ENCODE measurements around the gene CAMTA1.

CAMTA1 gene

DNA sequence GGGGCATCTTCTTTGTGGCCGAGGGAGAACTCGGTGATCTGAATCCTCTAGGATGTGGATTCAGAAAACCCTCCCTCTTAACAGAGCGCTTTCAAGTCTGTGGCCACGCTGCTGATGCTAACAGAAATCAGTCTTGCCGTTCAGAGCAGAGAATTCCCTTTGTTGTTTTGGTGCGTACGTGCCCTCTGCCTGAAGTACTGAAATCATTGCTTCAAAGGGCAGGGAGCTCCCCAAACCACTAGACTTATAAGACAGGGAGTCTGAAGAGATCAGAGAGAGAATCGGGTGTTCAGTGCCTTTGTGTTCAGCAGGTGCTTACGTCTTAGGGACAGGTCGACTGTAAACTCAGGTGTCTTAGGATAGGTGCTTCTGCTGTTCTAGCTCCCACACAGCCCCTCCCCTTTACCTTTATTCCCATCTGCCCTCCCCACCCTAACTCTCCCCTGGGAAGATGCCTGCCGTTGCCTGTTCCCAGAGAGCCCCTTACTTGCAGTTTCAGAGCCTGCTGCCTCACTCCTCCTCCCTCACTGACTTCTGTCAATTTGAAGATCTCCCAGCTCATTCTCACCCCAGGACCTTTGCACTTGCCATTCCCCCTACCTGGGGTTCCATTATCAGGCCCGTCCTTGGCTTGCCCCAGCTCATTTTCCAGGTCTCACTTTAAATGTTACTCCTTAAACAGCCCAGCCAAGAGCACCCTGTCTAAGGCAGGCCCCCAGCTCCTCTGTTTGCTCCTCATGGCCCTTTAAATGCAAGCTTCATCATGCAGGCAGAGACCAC is 143.0 kb downstream of the CAMTA1 start:
- Histone ChIP-seq H3K36me3 (replicated peaks; ENCODE audit: insufficient read depth, low read length) (no peaks in the 10 kb centered on the region), H3F3A (ENCODE audit: insufficient read depth, low read length) (0 out of 2 replicates have a peak, but pooled peaks cover 4% of the 10 kb centered on the region), H3K4me1 (ENCODE audit: low read length) (peaks cover 24% of the 10 kb centered on the region), H2AFZ (ENCODE audit: low read length) (no peak overlapping the region), H3K9me3 (replicated peaks; ENCODE audit: insufficient read depth, low read length) (no peaks in the 10 kb centered on the region), H3K27me3 (replicated peaks; ENCODE audit: insufficient read depth, low read length) (no peaks in the 10 kb centered on the region), H4K20me1 (ENCODE audit: insufficient read depth, low read length) (no peaks in the 10 kb centered on the region), H3K4me3 (ENCODE audit: low read length) (no peak overlapping the region), H3K9me2 (replicated peaks; ENCODE audit: insufficient read depth, low read length) (no peaks in the 10 kb centered on the region), H3K27ac (ENCODE audit: low read length) (no peak overlapping the region), H3K4me2 (ENCODE audit: low read depth, low read length) (no peak overlapping the region), H3K79me2 (ENCODE audit: low read length) (no peaks in the 10 kb centered on the region), H3K9ac (ENCODE audit: low read length) (no peak overlapping the region)
- DNase-seq = no peak
- TF ChIP-seq, protein P1, sequence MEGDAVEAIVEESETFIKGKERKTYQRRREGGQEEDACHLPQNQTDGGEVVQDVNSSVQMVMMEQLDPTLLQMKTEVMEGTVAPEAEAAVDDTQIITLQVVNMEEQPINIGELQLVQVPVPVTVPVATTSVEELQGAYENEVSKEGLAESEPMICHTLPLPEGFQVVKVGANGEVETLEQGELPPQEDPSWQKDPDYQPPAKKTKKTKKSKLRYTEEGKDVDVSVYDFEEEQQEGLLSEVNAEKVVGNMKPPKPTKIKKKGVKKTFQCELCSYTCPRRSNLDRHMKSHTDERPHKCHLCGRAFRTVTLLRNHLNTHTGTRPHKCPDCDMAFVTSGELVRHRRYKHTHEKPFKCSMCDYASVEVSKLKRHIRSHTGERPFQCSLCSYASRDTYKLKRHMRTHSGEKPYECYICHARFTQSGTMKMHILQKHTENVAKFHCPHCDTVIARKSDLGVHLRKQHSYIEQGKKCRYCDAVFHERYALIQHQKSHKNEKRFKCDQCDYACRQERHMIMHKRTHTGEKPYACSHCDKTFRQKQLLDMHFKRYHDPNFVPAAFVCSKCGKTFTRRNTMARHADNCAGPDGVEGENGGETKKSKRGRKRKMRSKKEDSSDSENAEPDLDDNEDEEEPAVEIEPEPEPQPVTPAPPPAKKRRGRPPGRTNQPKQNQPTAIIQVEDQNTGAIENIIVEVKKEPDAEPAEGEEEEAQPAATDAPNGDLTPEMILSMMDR (IDR thresholded peaks at IDR 0.05; ENCODE audit: low read length) = no peak
- no peak for TF ChIP-seq EZH2phosphoT487 (IDR thresholded peaks at IDR 0.05; ENCODE audit: low read length)
- no peak for TF ChIP-seq EZH2 (optimal IDR thresholded peaks at IDR 0.05; ENCODE audit: low read depth, low read length)

DNA sequence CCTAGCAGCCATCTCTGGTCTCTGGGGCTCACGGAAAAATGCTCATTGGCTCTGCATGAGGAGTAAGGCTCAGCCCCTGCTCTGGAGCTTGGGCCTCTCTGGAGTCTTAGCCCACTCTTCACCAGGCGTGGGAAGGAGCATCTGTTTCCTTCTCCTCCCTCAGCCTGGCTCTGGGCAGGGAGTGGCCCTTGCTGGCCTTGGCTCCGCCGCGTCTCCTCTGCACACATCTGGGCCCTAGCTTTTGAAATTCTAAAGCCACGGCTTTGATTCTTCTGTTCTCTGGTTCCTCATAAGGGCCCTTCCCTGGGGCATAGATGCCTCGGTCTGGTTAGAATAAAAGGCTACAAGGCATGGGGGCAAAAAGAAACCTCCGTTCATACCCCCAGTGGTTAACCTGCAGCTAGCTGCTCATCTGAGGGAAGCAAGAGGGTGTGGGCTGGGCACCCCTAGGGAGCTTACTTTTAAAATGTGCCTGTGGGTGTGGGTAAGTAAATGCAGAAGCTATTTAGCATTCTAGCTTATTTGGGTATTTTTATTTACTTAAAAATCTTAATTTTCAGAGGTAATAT is 145.6 kb downstream of the CAMTA1 start:
- TF ChIP-seq EZH2 (optimal IDR thresholded peaks at IDR 0.05; ENCODE audit: low read depth, low read length) = no peak
- H3K79me2 ChIP-seq (ENCODE audit: low read length) = no peaks in the 10 kb centered on the region
- H3K9ac ChIP-seq (ENCODE audit: low read length) = no peak overlapping the region
- H2AFZ ChIP-seq (ENCODE audit: low read length) = no peak overlapping the region
- no peaks in the 10 kb centered on the region for H3F3A ChIP-seq (ENCODE audit: insufficient read depth, low read length)
- H3K4me3 ChIP-seq (ENCODE audit: low read length) = no peak overlapping the region
- peaks cover 17% of the 10 kb centered on the region for H3K4me1 ChIP-seq (ENCODE audit: low read length)
- H3K27ac ChIP-seq (ENCODE audit: low read length) = no peak overlapping the region
- no peaks in the 10 kb centered on the region for H3K9me3 ChIP-seq (replicated peaks; ENCODE audit: insufficient read depth, low read length)
- no peaks in the 10 kb centered on the region for H3K9me2 ChIP-seq (replicated peaks; ENCODE audit: insufficient read depth, low read length)
- no peaks in the 10 kb centered on the region for H4K20me1 ChIP-seq (ENCODE audit: insufficient read depth, low read length)
- no peaks in the 10 kb centered on the region for H3K27me3 ChIP-seq (replicated peaks; ENCODE audit: insufficient read depth, low read length)
- no peak for DNase-seq
- H3K36me3 ChIP-seq (replicated peaks; ENCODE audit: insufficient read depth, low read length) = no peaks in the 10 kb centered on the region
- no peak overlapping the region for H3K4me2 ChIP-seq (ENCODE audit: low read depth, low read length)

DNA sequence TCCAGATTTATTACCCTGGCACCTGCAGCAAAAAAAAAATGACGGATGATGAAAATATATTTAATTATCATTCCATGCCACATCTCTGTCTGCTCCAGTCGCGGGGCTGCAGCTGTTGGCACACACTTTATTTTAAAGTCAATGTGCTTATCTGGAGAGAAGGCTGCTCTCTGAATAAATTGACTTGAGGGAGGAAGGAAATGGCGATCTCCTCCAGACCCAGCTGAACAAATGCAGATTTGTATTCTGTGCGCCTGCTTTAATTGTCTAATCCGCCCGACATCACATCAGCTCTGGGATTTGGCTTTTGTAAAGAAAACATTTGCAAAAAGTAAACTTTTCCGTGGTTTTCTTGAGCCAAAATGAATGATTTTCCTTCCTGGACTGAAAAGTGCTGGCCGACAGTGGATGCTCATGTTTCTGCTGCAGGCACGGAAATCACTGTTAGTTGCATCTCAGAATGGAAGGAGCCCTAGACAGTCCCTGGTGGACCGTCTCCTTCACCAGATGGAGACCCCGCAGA is 150.2 kb downstream of the CAMTA1 start:
- H3F3A ChIP-seq (ENCODE audit: insufficient read depth, low read length) = no peaks in the 10 kb centered on the region
- H3K9ac ChIP-seq (ENCODE audit: low read length) = no peak overlapping the region
- no peaks in the 10 kb centered on the region for H3K9me3 ChIP-seq (replicated peaks; ENCODE audit: insufficient read depth, low read length)
- H2AFZ ChIP-seq (ENCODE audit: low read length) = no peak overlapping the region
- H3K4me3 ChIP-seq (ENCODE audit: low read length) = no peak overlapping the region
- no peaks in the 10 kb centered on the region for H3K27me3 ChIP-seq (replicated peaks; ENCODE audit: insufficient read depth, low read length)
- no peaks in the 10 kb centered on the region for H4K20me1 ChIP-seq (ENCODE audit: insufficient read depth, low read length)
- TF ChIP-seq, protein P1 (IDR thresholded peaks at IDR 0.05; ENCODE audit: low read length) = no peak
- TF ChIP-seq EZH2phosphoT487 (IDR thresholded peaks at IDR 0.05; ENCODE audit: low read length) = no peak
- TF ChIP-seq EZH2 (optimal IDR thresholded peaks at IDR 0.05; ENCODE audit: low read depth, low read length) = no peak
- no peaks in the 10 kb centered on the region for H3K79me2 ChIP-seq (ENCODE audit: low read length)
- H3K36me3 ChIP-seq (replicated peaks; ENCODE audit: insufficient read depth, low read length) = no peaks in the 10 kb centered on the region
- no peak overlapping the region for H3K27ac ChIP-seq (ENCODE audit: low read length)
- no peaks in the 10 kb centered on the region for H3K9me2 ChIP-seq (replicated peaks; ENCODE audit: insufficient read depth, low read length)
- no peak overlapping the region for H3K4me2 ChIP-seq (ENCODE audit: low read depth, low read length)
- no peaks in the 10 kb centered on the region for H3K4me1 ChIP-seq (ENCODE audit: low read length)
- no peak for DNase-seq
